Gastrocnemius medialis (tissue), 4 donors: Measurements from ENCODE around the gene NCOR2. TPM values are rescaled to one million over a fixed set of nuclear protein-coding genes. Genes with fewer than 3 reads are reported as not detected.
A peak's percentile ranks its signal among the peaks of the same experiment; 100 is the strongest.

Experiments
- ATAC-seq, 2 donors: fragments of 150-250 bp; one replicate each; pipeline ENCODE4 v1.9.1; 2016
- DNase-seq, 2 donors: peaks; one replicate each; pipeline ENCODE4 v3.0.0-alpha.2; 2019
- H3K27ac ChIP-seq, 4 donors: fragments of 200-600 bp; sonication (generic); 1 replicate in 1 of 4; 2 replicates in 3 of 4; pipeline ENCODE4 v1.5.1; 2016 to 2018; ENCODE audit warnings: mild to moderate bottlenecking in 2 of 4, moderate library complexity in 1 of 4
- H3K27me3 ChIP-seq, 3 donors: fragments of 200-600 bp; sonication (generic) in 2 of 3; 1 replicate in 1 of 3; 2 replicates in 2 of 3; pipeline versions ENCODE4 v1.5.1 to v1.6.0; 2016 to 2019; ENCODE audit warnings: mild to moderate bottlenecking in 1 of 3, moderate library complexity in 1 of 3
- H3K36me3 ChIP-seq, 2 donors: fragments of 200-600 bp; sonication (generic) in 1 of 2; one replicate each; pipeline ENCODE4 v1.5.1; 2017 to 2018
- H3K4me1 ChIP-seq, 2 donors: fragments of 200-600 bp; sonication (generic) in 1 of 2; one replicate each; pipeline ENCODE4 v1.5.1; 2016 to 2017; ENCODE audit warnings: mild to moderate bottlenecking in 2 of 2
- H3K4me3 ChIP-seq, 4 donors: fragments of 200-600 bp; sonication (generic) in 3 of 4; 1 replicate in 1 of 4; 2 replicates in 3 of 4; pipeline ENCODE4 v1.5.1; 2016 to 2019; ENCODE audit warnings: mild to moderate bottlenecking in 2 of 4
- H3K9me3 ChIP-seq, 3 donors: fragments of 200-600 bp; sonication (generic) in 2 of 3; 1 replicate in 1 of 3; 2 replicates in 2 of 3; pipeline ENCODE4 v1.5.1; 2016 to 2019
- POLR2A ChIP-seq, 2 donors: fragments of 450-650 bp; IDR thresholded peaks; one replicate each; pipeline ENCODE4 v1.6.1; 2017; ENCODE audit warnings: antibody characterized with exemption in 2 of 2, mild to moderate bottlenecking in 2 of 2, moderate library complexity in 2 of 2
- in situ Hi-C, 4 donors: fragments of 200-750 bp; cut with MboI; loops; one replicate each; pipeline versions ENCODE4 v1.15.0 to v1.8.0; 2017; ENCODE audit warnings: low sequenced_read_pairs in 4 of 4
- intact Hi-C: fragments of 100-400 bp; cut with DNase I; formaldehyde crosslinking; loops from one replicate; pipeline ENCODE4 v1.15.1; 2023; ENCODE audit warnings: low total_unique reads
- total RNA-seq, 4 donors: library from RNA; depleted of rRNA; stranded (reverse); fragments of >200 nt; gene quantifications; one replicate each; pipeline versions ENCODE4 v1.1.0 to v1.2.3, GENCODE V29; 2016
- TF ChIP-seq, protein P1 (sequence below), 5 experiments: fragments of 450-650 bp in 3 of 5; fragments of 200-600 bp in 2 of 5; sonication (generic) in 2 of 5; IDR thresholded peaks in 4 of 5; conservative IDR thresholded peaks in 1 of 5; 1 replicate in 4 of 5; 2 replicates in 1 of 5; pipeline ENCODE4 v1.5.1; 2016 to 2019; ENCODE audit warnings: antibody characterized with exemption in 5 of 5, mild to moderate bottlenecking in 3 of 5, moderate library complexity in 3 of 5

NCOR2 gene
- total RNA-seq, 4 donors from 2014 or later: 37.7 to 123 (median 105) TPM

DNA sequence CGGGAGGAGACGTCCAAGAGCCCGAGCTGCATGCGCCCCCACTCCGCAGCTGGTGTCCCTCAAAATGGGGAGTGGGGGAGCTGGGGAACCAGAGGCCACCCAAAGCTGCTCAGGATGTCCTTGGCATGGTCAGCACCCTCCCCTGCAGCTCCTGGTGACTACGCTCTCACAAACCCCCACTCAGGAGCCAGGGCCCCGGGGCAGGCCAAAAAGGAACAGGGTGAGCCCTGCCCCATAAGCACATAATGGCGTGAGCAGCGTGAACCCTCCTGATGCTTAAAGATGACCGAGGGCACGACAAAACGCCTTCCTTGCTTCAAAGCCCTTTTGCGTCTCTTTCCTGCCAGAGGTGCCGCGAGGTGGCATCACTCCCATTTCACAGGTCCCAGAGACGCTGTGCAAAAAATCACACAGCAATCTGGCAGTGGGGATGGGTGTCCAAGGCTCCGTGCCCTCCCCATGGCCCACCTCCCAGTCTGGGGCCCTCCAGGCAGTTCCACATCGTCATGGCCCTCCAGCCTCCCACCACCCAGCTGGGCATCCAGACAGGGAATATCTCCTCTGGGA is 13.5 kb downstream of the NCOR2 start:
- intact Hi-C loops: no loop called here
- ATAC-seq (no peak), DNase-seq (no peak)
- peak overlapping the region in 1 of 4 donors; percentile 25 for H3K27ac ChIP-seq
- H3K4me3 ChIP-seq: peak overlapping the region in 1 of 4 donors; percentile 22
- no peaks in the 10 kb centered on the region for H3K9me3 ChIP-seq
- H3K4me1 ChIP-seq: peaks cover 58 to 71% of the 10 kb centered on the region in 2 donors
- TF ChIP-seq, protein P1, sequence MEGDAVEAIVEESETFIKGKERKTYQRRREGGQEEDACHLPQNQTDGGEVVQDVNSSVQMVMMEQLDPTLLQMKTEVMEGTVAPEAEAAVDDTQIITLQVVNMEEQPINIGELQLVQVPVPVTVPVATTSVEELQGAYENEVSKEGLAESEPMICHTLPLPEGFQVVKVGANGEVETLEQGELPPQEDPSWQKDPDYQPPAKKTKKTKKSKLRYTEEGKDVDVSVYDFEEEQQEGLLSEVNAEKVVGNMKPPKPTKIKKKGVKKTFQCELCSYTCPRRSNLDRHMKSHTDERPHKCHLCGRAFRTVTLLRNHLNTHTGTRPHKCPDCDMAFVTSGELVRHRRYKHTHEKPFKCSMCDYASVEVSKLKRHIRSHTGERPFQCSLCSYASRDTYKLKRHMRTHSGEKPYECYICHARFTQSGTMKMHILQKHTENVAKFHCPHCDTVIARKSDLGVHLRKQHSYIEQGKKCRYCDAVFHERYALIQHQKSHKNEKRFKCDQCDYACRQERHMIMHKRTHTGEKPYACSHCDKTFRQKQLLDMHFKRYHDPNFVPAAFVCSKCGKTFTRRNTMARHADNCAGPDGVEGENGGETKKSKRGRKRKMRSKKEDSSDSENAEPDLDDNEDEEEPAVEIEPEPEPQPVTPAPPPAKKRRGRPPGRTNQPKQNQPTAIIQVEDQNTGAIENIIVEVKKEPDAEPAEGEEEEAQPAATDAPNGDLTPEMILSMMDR (IDR thresholded peaks at IDR 0.05 in 4 of 5, conservative IDR thresholded peaks at IDR 0.05 in 1 of 5): no peak
- TF ChIP-seq POLR2A (IDR thresholded peaks at IDR 0.05): no peak
- in situ Hi-C loops: no loop called here
- H3K27me3 ChIP-seq: no peaks in the 10 kb centered on the region
- H3K36me3 ChIP-seq: no peaks in the 10 kb centered on the region

DNA sequence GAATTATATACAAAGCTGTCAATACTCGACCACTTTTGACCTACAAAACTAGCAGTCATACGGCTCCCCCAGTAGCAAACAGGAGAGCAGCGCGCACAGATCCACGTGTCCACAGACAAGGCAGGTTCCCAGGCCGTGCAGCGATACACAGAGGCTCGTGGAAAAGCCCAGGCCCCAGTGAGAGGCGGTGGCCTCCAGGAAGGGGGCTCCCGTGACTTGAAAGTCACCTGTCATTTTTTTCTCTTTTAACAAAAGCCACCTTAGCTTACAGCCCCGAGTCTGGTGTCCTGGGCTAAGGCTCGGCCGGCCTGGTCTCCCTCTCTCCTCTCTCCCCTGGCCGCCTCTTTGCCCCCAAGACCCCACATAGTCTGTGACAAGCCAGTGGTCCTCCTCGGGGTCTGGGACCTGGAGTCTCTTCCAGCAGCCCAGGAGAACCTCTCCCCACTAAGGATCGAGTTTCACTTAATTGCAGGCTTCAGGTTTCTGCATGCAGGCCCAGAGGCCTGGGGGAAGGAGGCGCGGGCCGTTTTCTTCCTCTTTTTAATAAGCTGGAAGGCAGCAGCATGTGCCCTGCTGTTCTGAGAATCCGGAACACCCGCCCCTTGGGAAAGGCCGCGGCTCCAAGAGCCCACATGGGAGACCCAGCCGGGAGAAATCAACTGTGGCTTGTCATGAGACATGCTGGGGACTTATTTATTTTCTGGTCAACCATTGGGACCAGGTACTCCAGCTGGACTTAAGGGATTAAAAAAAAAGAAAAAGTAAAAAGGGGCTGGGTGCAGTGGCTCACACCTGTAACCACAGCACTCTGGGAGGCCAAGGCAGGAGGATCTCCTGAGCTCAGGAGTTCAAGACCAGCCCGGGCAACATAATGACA is 15.9 kb downstream of the NCOR2 start:
- intact Hi-C loops: no loop called here
- ATAC-seq: no peak
- H3K4me1 ChIP-seq: peaks cover 65% of the 10 kb centered on the region in 2 donors
- no peak overlapping the region for H3K4me3 ChIP-seq
- H3K9me3 ChIP-seq: no peaks in the 10 kb centered on the region
- TF ChIP-seq, protein P1 (IDR thresholded peaks at IDR 0.05 in 4 of 5, conservative IDR thresholded peaks at IDR 0.05 in 1 of 5): no peak
- no peak for TF ChIP-seq POLR2A (IDR thresholded peaks at IDR 0.05)
- in situ Hi-C loops: no loop called here
- H3K36me3 ChIP-seq: no peaks in the 10 kb centered on the region
- H3K27me3 ChIP-seq: no peaks in the 10 kb centered on the region
- peak overlapping the region; percentile 39 to 71 (median 60) for H3K27ac ChIP-seq
- DNase-seq: peak; percentile 55 to 56

DNA sequence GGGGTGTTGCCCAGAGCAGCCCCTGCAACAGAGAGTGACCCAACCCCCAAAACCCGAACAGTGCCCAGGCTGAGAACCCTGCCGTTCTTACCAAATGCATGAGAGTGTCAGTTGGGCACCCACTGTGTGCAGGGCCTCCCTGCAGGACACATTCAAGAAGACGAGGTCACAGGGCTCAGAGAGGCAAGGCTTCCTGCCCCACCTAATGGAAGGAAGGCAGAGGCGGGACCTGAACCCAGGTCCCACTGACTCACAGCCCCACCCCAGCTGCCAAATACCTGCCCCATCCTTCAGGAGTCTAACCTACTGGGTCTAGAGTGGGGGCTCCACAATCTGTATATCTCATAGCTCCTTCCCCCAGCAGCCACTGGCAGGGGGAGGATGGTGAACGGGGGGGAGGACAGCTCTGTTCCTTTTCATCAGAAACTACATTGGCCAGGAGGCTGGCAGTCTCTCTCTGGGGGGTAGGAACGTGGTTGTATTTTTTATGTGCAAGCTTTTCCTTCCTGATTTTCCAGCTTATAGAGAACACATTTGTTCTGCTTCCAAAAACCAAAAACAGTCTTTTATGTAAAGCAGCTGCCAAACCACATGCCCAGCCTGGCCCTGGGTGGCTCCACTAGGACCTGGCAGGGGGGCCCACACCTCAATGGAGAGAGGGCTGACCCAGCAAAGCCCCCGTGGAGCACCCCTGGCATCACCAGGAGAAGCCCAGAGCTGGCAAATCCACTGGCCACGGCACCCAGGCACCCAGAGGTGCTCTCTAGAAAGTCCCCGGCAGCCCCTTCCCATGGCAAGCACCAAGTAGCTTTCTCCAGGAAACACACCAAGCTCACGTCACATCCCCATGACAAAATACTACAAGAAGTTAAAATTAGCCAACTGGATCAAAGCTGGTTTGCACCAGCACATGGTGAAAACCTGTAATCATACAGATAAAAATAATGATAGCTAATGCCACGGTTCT is 17.0 kb downstream of the NCOR2 start:
- ATAC-seq (no peak), DNase-seq (no peak)
- Histone ChIP-seq H3K27ac (peak overlapping the region; percentile 39 to 71 (median 50)), H3K36me3 (no peaks in the 10 kb centered on the region), H3K9me3 (no peaks in the 10 kb centered on the region), H3K27me3 (no peaks in the 10 kb centered on the region), H3K4me3 (no peak overlapping the region), H3K4me1 (peaks cover 59 to 64% of the 10 kb centered on the region in 2 donors)
- in situ Hi-C loops: no loop called here
- TF ChIP-seq, protein P1 (IDR thresholded peaks at IDR 0.05 in 4 of 5, conservative IDR thresholded peaks at IDR 0.05 in 1 of 5): no peak
- no peak for TF ChIP-seq POLR2A (IDR thresholded peaks at IDR 0.05)
- intact Hi-C loops: no loop called here

DNA sequence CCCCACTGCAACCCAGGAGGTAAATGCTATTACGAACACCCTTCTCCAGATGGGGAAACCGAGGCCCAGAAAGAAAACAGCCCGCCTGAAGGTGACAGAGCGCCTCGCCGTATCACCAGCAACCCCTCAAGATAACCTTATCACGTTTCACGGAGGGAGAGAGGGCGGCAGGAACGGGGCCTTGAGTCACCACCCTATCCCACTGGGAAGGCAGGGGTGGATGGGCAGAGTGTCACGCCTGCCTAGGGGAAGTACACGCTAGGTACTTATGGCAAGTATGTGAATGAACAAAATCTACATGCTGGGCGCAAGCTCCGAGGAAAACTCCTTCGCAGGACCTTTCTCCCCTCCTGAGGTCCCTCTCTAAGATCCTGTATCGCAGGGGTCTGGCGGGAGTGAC is 17.8 kb downstream of the NCOR2 start:
- in situ Hi-C loops: no loop called here
- H3K27me3 ChIP-seq: no peaks in the 10 kb centered on the region

More for the DNA sequence above, 17.8 kb downstream of the NCOR2 start:
- no peak for DNase-seq
- H3K4me1 ChIP-seq: peaks cover 51 to 57% of the 10 kb centered on the region in 2 donors
- H3K4me3 ChIP-seq: peak overlapping the region in 1 of 4 donors; percentile 4
- no peaks in the 10 kb centered on the region for H3K9me3 ChIP-seq
- no peaks in the 10 kb centered on the region for H3K36me3 ChIP-seq
- peak; percentile 3 to 7 for ATAC-seq
- no peak for TF ChIP-seq POLR2A (IDR thresholded peaks at IDR 0.05)
- TF ChIP-seq, protein P1 (IDR thresholded peaks at IDR 0.05 in 4 of 5, conservative IDR thresholded peaks at IDR 0.05 in 1 of 5): no peak
- intact Hi-C loops: no loop called here
- peak overlapping the region in 3 of 4 donors; percentile 44 to 71 (median 57) for H3K27ac ChIP-seq
